B cell (primary cell): ENCODE results near the gene MGST2. TPM values are rescaled to one million over a fixed set of nuclear protein-coding genes. Genes with fewer than 3 reads are reported as not detected.

ENCODE experiments used
- ATAC-seq: fragments of 200-7000 bp; cut with Tn5 transposase; one replicate; pipeline ENCODE4 v1.10.0; 2021; ENCODE audit warnings: low read depth, mild to moderate bottlenecking, moderate number of reproducible peaks, moderate library complexity
- CTCF ChIA-PET: fragments of 350-600 bp; sonication (Branson Sonifier 250); formaldehyde crosslinking; loops from one replicate; lab custom pipeline; 2021; ENCODE audit warnings: antibody characterized with exemption, inconsistent platforms; lab: Charles Lee
- POLR2A ChIA-PET: fragments of 350-600 bp; sonication (Branson Sonifier 250); formaldehyde crosslinking; loops from one replicate; lab custom pipeline; 2021; ENCODE audit warnings: antibody characterized with exemption; lab: Charles Lee
- DNase-seq: peaks from one replicate; pipeline ENCODE4 v3.0.0; 2013
- H2AFZ ChIP-seq: 2 replicates; pipeline ENCODE4 v1.6.1; 2012; ENCODE audit warnings: mild to moderate bottlenecking, low read depth, low read length; ENCODE audit not compliant: insufficient read depth, poor library complexity, severe bottlenecking
- H3K27ac ChIP-seq, 2 donors: 1 replicate in 1 of 2; 2 replicates in 1 of 2; pipeline ENCODE4 v1.5.1; 2012 to 2013; ENCODE audit warnings: low read length in 2 of 2, mild to moderate bottlenecking in 2 of 2, moderate library complexity in 1 of 2
- H3K27me3 ChIP-seq, 4 experiments: fragments of 200-600 bp in 1 of 4; sonication (generic) in 1 of 4; replicated peaks in 1 of 4; 1 replicate in 2 of 4; 2 replicates in 2 of 4; pipeline versions ENCODE4 v1.6.1 to v1.7.0; 2013 to 2016; ENCODE audit warnings: low read length in 3 of 4, mild to moderate bottlenecking in 2 of 4, mixed read lengths in 1 of 4, moderate library complexity in 1 of 4; ENCODE audit not compliant: insufficient read depth in 4 of 4, control insufficient read depth in 3 of 4; ENCODE audit errors: control extremely low read depth in 1 of 4
- H3K36me3 ChIP-seq, 2 experiments: replicated peaks in 1 of 2; 1 replicate in 1 of 2; 2 replicates in 1 of 2; pipeline versions ENCODE4 v1.6.1 to v1.7.1; 2013; ENCODE audit warnings: low read length in 1 of 2; ENCODE audit not compliant: insufficient read depth in 2 of 2, control insufficient read depth in 1 of 2; ENCODE audit errors: control extremely low read depth in 1 of 2, extremely low read depth in 1 of 2
- H3K4me1 ChIP-seq, 2 donors: fragments of 200-600 bp in 1 of 2; sonication (generic) in 1 of 2; 1 replicate in 1 of 2; 2 replicates in 1 of 2; pipeline versions ENCODE4 v1.5.1 to v1.6.1; 2013 to 2017; ENCODE audit warnings: low read length in 2 of 2; ENCODE audit not compliant: control insufficient read depth in 2 of 2, insufficient read depth in 2 of 2
- H3K4me2 ChIP-seq: replicated peaks from 2 replicates; pipeline ENCODE3; 2012; ENCODE audit warnings: mild to moderate bottlenecking, low read depth, low read length; ENCODE audit not compliant: poor library complexity, severe bottlenecking
- H3K4me3 ChIP-seq, 5 experiments: fragments of 200-600 bp in 1 of 5; sonication (generic) in 1 of 5; 1 replicate in 3 of 5; 2 replicates in 2 of 5; pipeline versions ENCODE4 v1.5.1 to v1.7.0; 2011 to 2016; ENCODE audit warnings: low read length in 4 of 5, mild to moderate bottlenecking in 4 of 5, low read depth in 2 of 5, control low read depth in 1 of 5, moderate library complexity in 1 of 5; ENCODE audit not compliant: insufficient read depth in 1 of 5; ENCODE audit errors: control extremely low read depth in 1 of 5, extremely low read depth in 1 of 5
- H3K79me2 ChIP-seq: fragments of 200-600 bp; sonication (generic); one replicate; pipeline ENCODE4 v1.6.0; 2016; ENCODE audit warnings: low read length; ENCODE audit not compliant: control insufficient read depth, insufficient read depth
- H3K9ac ChIP-seq: fragments of 200-600 bp; sonication (generic); 2 replicates; pipeline ENCODE4 v1.6.1; 2017; ENCODE audit warnings: mild to moderate bottlenecking, low read length, moderate library complexity
- H3K9me3 ChIP-seq, 3 donors: one replicate each; pipeline versions ENCODE4 v1.6.1 to v1.7.1; 2013; ENCODE audit warnings: low read length in 2 of 3; ENCODE audit not compliant: control insufficient read depth in 2 of 3, insufficient read depth in 1 of 3; ENCODE audit errors: control extremely low read depth in 1 of 3
- H4K20me1 ChIP-seq: 2 replicates; pipeline ENCODE4 v1.6.0; 2012; ENCODE audit warnings: mild to moderate bottlenecking, low read length; ENCODE audit not compliant: insufficient read depth, control insufficient read depth, poor library complexity, severe bottlenecking
- H3K27ac Mint-ChIP-seq: one replicate; pipeline ENCODE4 v1.8.0; 2021; ENCODE audit warnings: mixed read lengths
- H3K27me3 Mint-ChIP-seq: one replicate; pipeline ENCODE4 v1.8.0; 2021; ENCODE audit warnings: mixed read lengths
- H3K4me1 Mint-ChIP-seq: one replicate; pipeline ENCODE4 v1.8.0; 2021; ENCODE audit warnings: mixed read lengths
- H3K4me3 Mint-ChIP-seq: one replicate; pipeline ENCODE4 v1.8.0; 2021; ENCODE audit warnings: mixed read lengths
- H3K9me3 Mint-ChIP-seq: one replicate; pipeline ENCODE4 v1.8.0; 2022; ENCODE audit warnings: mixed read lengths; ENCODE audit not compliant: insufficient read depth
- EZH2 ChIP-seq: IDR thresholded peaks from 2 replicates; pipeline ENCODE4 v1.6.1; 2012; ENCODE audit warnings: borderline replicate concordance, low read depth, mild to moderate bottlenecking, moderate library complexity, low read length; ENCODE audit not compliant: insufficient read depth, poor library complexity, severe bottlenecking
- WGBS: methylation state at CpG from one replicate; pipeline ENCODE4 v1.1.5; 2013; ENCODE audit warnings: missing lambda C conversion rate; ENCODE audit not compliant: insufficient coverage; 5-methylcytosine and 5-hydroxymethylcytosine counted together
- intact Hi-C: fragments of 100-400 bp; cut with micrococcal nuclease; formaldehyde crosslinking; loops from one replicate; pipeline ENCODE4 v1.10.0; 2022
- polyA plus RNA-seq: library from polyadenylated mRNA; depleted of rRNA; stranded (reverse); fragments of >200 nt; gene quantifications from 2 replicates; pipeline ENCODE4 v1.2.3, GENCODE V29; 2012
- total RNA-seq, 2 donors: library from RNA; stranded (reverse); fragments of 120-200 nt in 1 of 2; gene quantifications; 1 replicate in 1 of 2; 2 replicates in 1 of 2; pipeline versions ENCODE4 v1.2.3 to v1.2.4, GENCODE V29; 2013 to 2022
- TF ChIP-seq, protein P1 (sequence below): fragments of 200-600 bp; IDR thresholded peaks from one replicate; pipeline ENCODE4 v1.8.0; 2022; ENCODE audit warnings: antibody characterized with exemption, mild to moderate bottlenecking

Gene MGST2
- total and polyA plus RNA-seq, 2 donors (not counting 1 experiment from before 2014, with no cell fraction given), result 0.81 to 3.4 TPM

DNA sequence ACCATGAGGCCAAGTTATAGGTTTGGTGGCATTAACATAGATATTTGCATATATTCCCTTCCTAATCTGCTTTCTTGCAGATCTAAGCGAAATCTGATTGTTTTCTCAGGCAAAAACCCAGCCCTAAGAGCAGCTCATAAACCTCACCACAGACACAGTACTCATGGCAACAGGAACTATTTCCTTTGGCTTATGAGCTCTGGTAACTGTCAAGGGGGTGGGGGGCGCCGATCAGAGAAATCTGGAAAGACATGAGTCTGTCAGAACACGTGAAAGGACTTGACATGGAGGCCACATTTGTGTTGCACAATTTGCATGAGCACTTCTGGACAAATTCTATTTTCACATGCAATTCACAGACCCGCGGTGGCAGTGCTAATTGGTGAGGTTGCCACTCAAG, 83.7 kb downstream of the MGST2 start:
- H3K9me3 Mint-ChIP-seq, result no peaks in the 10 kb centered on the region
- TF ChIP-seq EZH2, result no peak
- TF ChIP-seq, protein P1, sequence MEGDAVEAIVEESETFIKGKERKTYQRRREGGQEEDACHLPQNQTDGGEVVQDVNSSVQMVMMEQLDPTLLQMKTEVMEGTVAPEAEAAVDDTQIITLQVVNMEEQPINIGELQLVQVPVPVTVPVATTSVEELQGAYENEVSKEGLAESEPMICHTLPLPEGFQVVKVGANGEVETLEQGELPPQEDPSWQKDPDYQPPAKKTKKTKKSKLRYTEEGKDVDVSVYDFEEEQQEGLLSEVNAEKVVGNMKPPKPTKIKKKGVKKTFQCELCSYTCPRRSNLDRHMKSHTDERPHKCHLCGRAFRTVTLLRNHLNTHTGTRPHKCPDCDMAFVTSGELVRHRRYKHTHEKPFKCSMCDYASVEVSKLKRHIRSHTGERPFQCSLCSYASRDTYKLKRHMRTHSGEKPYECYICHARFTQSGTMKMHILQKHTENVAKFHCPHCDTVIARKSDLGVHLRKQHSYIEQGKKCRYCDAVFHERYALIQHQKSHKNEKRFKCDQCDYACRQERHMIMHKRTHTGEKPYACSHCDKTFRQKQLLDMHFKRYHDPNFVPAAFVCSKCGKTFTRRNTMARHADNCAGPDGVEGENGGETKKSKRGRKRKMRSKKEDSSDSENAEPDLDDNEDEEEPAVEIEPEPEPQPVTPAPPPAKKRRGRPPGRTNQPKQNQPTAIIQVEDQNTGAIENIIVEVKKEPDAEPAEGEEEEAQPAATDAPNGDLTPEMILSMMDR, result no peak
- H3K4me2 ChIP-seq, result no peak overlapping the region
- ATAC-seq (no peak), DNase-seq (no peak)
- H3K9ac ChIP-seq, result no peak overlapping the region
- no peaks in the 10 kb centered on the region for H3K79me2 ChIP-seq
- no peak overlapping the region for H3K4me3 ChIP-seq
- no peak overlapping the region for H3K27ac Mint-ChIP-seq
- H3K36me3 ChIP-seq, result no peaks in the 10 kb centered on the region
- no peaks in the 10 kb centered on the region for H4K20me1 ChIP-seq
- H3K4me3 Mint-ChIP-seq, result no peak overlapping the region
- WGBS, result 54% methylated on average over 3 of the region's 6 CpGs
- no peak overlapping the region for H3K27ac ChIP-seq
- intact Hi-C loops, result no loop called here
- H3K9me3 ChIP-seq, result no peaks in the 10 kb centered on the region
- no peaks in the 10 kb centered on the region for H3K4me1 ChIP-seq
- H2AFZ ChIP-seq, result no peak overlapping the region
- H3K27me3 Mint-ChIP-seq, result peaks cover 9% of the 10 kb centered on the region
- ChIA-PET CTCF (interaction anchor here (0.6 kb wide), 1 partner anchor 756 kb away, joined by 4 read pairs; no protein-coding TSS in a partner anchor), POLR2A (no interaction called here)
- H3K27me3 ChIP-seq, result no peaks in the 10 kb centered on the region
- H3K4me1 Mint-ChIP-seq, result no peaks in the 10 kb centered on the region

DNA sequence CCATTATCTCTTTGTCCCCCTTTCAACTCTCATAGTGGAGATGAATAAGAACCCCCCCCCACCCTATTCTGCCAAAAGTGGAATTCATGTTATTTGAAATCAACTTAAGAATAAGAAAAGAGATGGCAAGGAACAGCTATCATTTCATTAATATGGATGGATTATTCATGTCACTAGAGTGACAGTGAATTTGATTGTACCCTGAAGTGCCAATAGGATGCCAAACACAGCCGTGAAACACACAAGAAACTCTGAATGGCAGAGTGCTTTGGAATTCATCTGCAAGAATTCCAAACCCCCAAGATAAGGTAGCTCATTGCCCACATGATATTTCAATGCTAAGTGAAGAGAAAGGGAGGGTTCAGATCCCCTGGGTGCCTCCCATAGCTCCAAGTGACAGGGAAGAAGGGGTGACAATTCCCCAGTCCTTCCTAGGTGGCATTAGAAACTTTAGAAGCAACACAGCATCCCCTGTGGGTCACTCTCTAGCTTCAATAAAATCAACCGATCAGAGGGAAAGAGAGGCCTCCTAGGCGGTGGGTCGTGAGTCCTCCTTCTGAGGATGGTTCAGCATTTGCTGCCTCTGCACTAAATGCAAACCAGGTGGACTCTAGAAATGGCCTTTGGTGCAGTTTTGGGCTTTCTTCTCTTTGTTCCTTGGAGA, 84.3 kb downstream of the MGST2 start:
- POLR2A ChIA-PET, result no interaction called here
- 93% methylated on average over 3 of the region's 4 CpGs for WGBS
- intact Hi-C loops, result no loop called here
- no peaks in the 10 kb centered on the region for H3K36me3 ChIP-seq
- no peak overlapping the region for H3K4me3 ChIP-seq
- H2AFZ ChIP-seq, result no peak overlapping the region
- Mint-ChIP-seq H3K27me3 (peaks cover 6% of the 10 kb centered on the region), H3K27ac (no peak overlapping the region), H3K4me3 (no peak overlapping the region), H3K9me3 (no peaks in the 10 kb centered on the region), H3K4me1 (no peaks in the 10 kb centered on the region)
- H3K27ac ChIP-seq, result no peak overlapping the region
- no peak for ATAC-seq
- no peaks in the 10 kb centered on the region for H4K20me1 ChIP-seq
- no peaks in the 10 kb centered on the region for H3K9me3 ChIP-seq
- CTCF ChIA-PET, result interaction anchor here (0.6 kb wide), 1 partner anchor 756 kb away, joined by 4 read pairs; no protein-coding TSS in a partner anchor
- TF ChIP-seq, protein P1, result no peak
- no peak for TF ChIP-seq EZH2
- H3K9ac ChIP-seq, result no peak overlapping the region
- H3K4me1 ChIP-seq, result no peaks in the 10 kb centered on the region
- no peak overlapping the region for H3K4me2 ChIP-seq
- no peaks in the 10 kb centered on the region for H3K27me3 ChIP-seq
- H3K79me2 ChIP-seq, result no peaks in the 10 kb centered on the region
- no peak for DNase-seq
